ENCODE measurements around the gene MRPL20. TPM values are rescaled to one million over a fixed set of nuclear protein-coding genes. Genes with fewer than 3 reads are reported as not detected.
"Not testable (repeated sequence)": the region's sequence is repeated elsewhere in the genome, so short reads cannot be mapped to it uniquely, and the experiment has no call there.

MRPL20 gene
- polyA plus RNA-seq, 4 donors, result 110 to 137 (median 115) TPM

DNA sequence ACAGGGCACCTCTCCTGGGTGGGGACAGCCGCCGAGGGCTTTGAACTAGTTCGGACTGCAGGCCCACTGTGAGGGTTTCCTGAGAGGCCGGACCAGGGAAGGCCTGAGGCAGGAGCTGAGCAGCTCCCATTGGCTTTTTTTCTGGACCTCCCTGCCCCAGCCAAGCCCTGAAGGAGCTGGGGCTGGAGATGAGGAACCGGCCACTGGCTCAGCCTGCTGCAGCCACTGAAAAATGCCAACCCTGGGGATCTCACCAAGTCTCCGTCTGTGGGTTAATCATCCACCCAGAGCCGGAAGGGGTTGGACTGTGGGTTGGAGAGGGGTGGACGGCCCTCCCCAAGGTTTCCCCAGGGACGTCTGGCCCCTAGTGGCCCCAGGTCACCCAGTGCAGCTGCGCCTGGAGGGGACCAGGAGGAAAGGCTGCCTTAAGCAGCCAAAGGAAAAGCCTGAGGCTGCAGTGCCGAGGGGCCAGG is 30.8 kb upstream of the MRPL20 start:
- peak in 1 of 4 donors; percentile 55 for DNase-seq (ENCODE audit: low read depth in 4 of 4, low spot score in 3 of 4)

DNA sequence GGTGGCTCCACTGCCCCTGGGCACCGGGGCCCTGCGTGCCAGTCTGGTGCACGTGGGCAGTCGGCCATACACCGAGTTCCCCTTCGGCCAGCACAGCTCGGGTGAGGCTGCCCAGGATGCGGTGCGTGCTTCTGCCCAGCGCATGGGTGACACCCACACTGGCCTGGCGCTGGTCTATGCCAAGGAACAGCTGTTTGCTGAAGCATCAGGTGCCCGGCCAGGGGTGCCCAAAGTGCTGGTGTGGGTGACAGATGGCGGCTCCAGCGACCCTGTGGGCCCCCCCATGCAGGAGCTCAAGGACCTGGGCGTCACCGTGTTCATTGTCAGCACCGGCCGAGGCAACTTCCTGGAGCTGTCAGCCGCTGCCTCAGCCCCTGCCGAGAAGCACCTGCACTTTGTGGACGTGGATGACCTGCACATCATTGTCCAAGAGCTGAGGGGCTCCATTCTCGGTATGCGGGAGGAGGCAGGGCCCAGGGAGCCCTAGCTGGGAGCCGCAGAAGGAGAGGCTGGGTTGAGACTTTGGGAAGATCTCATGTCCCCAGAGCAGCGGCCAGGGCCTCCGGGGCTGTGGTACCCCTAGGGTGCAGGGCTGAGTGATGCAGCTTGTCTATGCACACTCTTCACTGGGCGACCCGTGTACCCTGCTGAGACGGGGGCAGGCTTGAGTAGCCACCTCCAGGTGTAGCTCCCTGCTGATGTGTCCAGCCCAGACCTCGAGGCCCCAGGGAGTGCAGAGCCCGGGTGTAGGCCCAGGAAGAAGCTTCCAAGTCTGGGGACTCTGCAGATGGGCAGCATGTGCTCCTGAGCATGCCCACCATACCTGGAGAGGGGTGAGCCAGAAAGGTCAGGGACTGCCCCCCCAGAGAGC is 30.2 kb upstream of the MRPL20 start:
- no peak for DNase-seq (ENCODE audit: low read depth in 4 of 4, low spot score in 3 of 4)

DNA sequence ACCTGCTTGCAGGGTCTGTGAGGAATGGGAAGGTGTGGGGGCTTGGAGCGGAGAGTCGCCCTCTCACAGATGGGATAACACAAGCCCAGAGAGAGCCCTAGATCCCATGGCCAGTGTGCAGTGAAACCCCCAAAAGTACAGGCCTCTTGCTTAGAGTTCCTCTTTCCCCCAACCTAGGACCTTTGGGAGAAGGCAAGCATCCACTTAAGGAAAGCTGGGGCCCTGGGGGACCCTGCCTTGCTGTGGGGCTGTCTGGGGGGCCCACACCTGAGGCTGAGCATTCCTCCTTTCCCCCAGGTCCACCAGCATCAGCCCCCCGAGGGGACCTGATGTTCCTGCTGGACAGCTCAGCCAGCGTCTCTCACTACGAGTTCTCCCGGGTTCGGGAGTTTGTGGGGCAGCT is 29.5 kb upstream of the MRPL20 start:
- DNase-seq (ENCODE audit: low read depth in 4 of 4, low spot score in 3 of 4), result no peak

- DNase-seq (ENCODE audit: low read depth in 4 of 4, low spot score in 3 of 4), result no peak
Observed at GRCh38 chr1:1435911-1436629, 29.0 kb upstream of the MRPL20 start.

- no peak for DNase-seq (ENCODE audit: low read depth in 4 of 4, low spot score in 3 of 4)
Observed at GRCh38 chr1:1435106-1435903, 28.2 kb upstream of the MRPL20 start, which contains the start of gene VWA1. Gene VWA1, plus strand, starts transcription at chr1:1435690. Its CDS starts 59 bp downstream, at chr1:1435749.

- DNase-seq (ENCODE audit: low read depth in 4 of 4, low spot score in 3 of 4), result no peak
Observed at GRCh38 chr1:1434824-1435105, 27.7 kb upstream of the MRPL20 start.

DNA sequence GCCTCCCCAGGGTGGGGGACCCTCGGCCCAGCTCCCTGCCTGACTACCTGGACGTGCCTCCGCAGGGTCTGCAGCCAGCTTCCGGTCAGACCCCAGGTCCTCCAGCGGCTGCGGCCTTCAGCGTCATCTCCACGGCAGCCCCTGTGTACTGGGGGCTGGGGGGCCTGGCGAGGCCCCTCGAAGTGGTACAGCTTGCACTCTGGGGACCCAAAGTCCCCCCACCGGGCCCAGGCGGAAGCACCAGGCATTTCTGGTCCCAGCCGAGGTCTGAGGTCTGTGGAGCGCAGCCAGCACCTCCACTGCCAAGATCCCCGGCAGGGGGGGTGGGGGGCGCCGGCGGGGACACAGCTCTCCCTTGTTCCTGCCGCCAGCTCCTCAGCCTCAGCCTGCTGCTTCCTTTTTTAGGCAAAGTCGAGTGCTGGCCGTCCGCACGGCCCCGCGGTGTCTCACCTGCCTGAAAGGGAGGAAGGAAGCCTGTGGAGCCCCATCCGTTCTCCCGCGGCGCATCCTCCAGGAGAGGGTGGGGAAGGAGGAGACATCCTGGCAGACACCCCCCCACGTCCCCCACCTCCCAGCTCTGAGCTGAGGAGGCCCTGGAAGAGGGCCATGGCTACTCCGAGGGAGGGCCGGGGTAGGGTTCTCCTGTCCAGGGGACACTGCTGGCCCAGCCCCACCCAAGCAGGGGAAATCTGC is 27.2 kb upstream of the MRPL20 start:
- no peak for DNase-seq (ENCODE audit: low read depth in 4 of 4, low spot score in 3 of 4)

DNA sequence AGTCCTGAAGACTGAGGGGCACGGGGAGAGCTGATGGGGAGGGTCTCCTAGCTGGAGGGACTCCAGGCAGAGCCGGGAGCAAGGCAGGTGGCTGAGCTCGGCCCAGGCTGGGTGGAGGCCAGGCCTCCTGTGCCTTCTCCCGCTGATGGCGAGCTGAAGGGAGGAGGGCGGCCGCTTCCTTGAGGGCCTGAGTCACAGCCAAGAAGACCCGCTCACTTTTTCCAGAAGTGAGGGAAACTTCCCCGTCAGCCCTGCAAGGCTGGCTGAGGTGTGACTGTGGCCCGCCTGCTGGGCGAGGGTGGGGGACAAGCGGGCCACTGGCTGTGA is 26.7 kb upstream of the MRPL20 start:
- DNase-seq (ENCODE audit: low read depth in 4 of 4, low spot score in 3 of 4), result no peak

DNA sequence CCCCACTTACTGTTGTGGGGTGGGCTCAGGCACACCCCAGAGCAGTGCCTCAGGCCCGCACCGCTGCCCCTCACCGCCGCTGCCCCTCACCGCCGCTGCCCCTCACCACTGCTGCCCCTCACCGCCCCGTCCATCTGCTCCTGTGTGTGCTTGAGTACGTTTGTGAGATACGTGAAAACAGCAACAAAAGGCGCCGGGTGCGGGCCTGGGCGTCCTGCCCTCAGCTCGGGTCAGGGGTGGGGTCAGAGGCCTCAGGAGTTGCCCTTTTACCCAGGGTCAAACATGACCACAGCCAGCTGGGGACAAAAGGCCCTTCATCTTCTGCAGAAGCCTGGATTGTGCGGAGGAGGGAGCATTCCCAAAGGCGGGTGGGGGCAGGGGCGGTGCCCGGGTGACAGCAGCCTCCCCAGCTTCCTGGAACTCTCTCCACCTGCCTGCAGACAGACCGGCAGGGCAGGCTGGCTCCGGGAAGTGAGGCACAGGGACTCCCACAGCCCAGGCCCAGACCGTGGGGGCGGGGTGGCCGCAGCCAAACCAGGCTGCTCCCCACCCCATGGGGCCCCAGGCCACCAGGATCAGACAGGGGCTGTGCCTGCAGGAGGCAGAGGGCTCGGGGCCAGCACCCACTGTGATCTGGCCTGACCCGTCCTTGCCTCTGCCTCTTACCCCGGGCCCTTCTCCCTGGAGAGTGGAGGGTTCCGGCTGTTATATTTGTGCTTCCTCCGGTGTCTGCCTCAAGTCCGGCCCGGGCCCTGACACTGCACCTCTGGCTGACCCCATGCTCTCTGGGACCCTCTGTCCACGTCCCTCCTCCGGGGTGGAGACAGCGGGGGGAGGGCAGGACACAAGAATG is 26.1 kb upstream of the MRPL20 start:
- DNase-seq (ENCODE audit: low read depth in 4 of 4, low spot score in 3 of 4), result no peak

GRCh38 chr1:1432274-1432950 is 25.3 kb upstream of the MRPL20 start:
- no peak for DNase-seq (ENCODE audit: low read depth in 4 of 4, low spot score in 3 of 4)

DNA sequence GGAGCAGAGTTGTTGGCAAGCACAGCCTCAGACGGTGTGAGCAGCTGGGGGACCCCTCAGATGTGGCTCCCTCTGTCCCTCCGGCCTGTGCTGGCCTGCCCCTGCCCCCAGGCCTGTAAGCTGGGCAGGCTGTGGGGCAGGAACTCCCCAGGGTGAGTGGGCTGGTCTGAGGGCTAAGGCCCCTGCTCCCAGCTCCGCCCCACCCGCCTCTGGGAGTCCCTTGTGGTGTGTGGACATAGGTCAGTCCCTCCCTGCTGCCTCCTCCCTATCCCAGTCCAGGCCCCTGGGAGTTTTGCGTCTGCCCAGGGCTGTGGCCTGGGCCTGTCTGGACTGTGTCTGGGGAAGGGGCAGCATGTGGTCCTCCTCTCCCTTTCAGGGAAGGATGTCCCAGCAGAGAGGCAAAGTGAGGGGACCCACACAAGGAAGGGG is 24.8 kb upstream of the MRPL20 start:
- DNase-seq (ENCODE audit: low read depth in 4 of 4, low spot score in 3 of 4), result no peak

- DNase-seq (ENCODE audit: low read depth in 4 of 4, low spot score in 3 of 4), result no peak
Observed at GRCh38 chr1:1430992-1431844, 24.1 kb upstream of the MRPL20 start.

DNA sequence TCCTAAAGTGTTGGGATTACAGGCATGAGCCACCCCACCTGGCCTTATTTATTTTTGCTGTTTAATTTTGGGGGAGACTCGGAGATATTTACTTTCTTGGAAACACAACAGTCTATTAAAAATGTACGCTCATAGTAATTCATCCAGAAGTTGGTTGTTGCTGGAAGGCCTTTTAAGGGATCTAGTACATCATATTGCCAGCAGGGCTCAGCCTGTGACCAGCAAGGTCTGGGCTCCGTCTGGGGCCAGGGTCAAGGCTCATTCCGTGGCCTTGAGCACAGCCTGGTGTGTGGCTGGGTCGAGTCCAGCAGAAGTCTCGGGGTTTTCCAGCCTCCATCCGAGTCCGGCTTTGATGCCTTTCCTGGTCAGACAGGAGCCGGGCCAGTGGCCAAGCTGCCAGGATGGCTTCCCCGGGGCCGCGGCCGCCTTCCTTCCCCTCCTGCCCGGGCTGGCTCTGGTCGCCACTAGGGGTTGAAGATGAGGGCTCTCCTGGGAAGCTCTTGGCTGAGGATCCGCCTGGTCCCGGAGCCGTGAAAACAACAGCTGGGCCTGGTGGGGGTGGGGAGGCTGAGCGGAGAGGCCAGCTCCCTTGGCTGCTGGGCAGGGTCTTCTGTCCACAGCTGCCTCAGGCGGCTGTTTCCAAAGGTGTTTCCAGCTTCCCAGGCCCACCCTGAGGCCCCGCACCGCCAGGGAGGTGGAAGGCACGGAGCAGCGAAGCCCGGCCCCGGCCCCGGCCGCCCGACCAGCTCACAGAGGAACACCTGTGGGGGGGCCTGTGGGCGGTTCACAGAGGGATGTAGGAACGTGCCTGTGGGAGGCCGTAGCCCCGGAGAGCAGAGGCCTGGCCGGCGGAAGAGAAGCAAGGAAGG is 23.3 kb upstream of the MRPL20 start:
- no peak for DNase-seq (ENCODE audit: low read depth in 4 of 4, low spot score in 3 of 4)

DNA sequence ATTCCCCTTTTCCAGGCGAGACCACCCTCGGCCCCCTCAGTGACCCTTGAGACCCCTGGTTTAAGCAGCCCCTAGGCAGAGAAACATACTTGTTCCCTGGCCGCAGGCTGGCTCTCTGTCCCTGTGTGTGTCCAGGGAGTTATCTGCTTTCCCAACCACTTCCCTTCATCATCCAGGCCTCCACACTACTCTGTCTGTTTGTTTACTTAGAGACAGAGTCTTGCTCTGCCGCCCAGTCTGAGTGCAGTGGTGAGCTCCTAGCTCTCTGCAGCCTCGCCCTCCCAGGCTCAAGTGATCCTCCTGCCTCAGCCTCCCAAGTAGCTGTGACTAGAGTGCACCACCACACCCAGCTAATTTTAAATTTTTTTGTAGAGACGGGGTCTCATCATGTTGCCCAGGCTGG is 22.6 kb upstream of the MRPL20 start:
- no peak for DNase-seq (ENCODE audit: low read depth in 4 of 4, low spot score in 3 of 4)

- not testable (repeated sequence) for DNase-seq (ENCODE audit: low read depth in 4 of 4, low spot score in 3 of 4)
Observed at GRCh38 chr1:1428967-1429366, 21.9 kb upstream of the MRPL20 start.

GRCh38 chr1:1428174-1428573 is 21.1 kb upstream of the MRPL20 start:
- no peak for DNase-seq (ENCODE audit: low read depth in 4 of 4, low spot score in 3 of 4)

GRCh38 chr1:1427820-1428148 is 20.7 kb upstream of the MRPL20 start:
- no peak for DNase-seq (ENCODE audit: low read depth in 4 of 4, low spot score in 3 of 4)

Data from right renal pelvis (tissue), 4 donors.